GM10248 (cell line): ENCODE measurements around the gene CLSTN1.

ENCODE experiments used
- CTCF ChIA-PET: fragments of 300-600 bp; sonication (Branson Sonifier 250); formaldehyde crosslinking; extraction: SDS; loops from one replicate; lab custom pipeline; 2021; ENCODE audit warnings: antibody characterized with exemption; lab: Yijun Ruan, JAX
- POLR2A ChIA-PET: fragments of 350-650 bp; sonication (Branson Sonifier 250); formaldehyde crosslinking; extraction: SDS; loops from one replicate; lab custom pipeline; 2020; ENCODE audit warnings: antibody characterized with exemption; lab: Yijun Ruan, JAX
- DNase-seq: peaks from one replicate; pipeline ENCODE4 v3.0.0; 2012; ENCODE audit errors: extremely low spot score
- CTCF ChIP-seq: IDR thresholded peaks from 2 replicates; pipeline ENCODE4 v1.5.1; 2012; ENCODE audit warnings: mild to moderate bottlenecking, low read depth; ENCODE audit errors: extremely low read depth, missing control alignments, control extremely low read depth

Gene CLSTN1

GRCh38 chr1:9847269-9847668, 23.5 kb upstream of the CLSTN1 start:
- no peak for TF ChIP-seq CTCF
- POLR2A ChIA-PET, result no interaction called here
- CTCF ChIA-PET, result interaction anchor here (0.6 to 3.4 kb wide), 7 partner anchors 13 to 232 kb away, joined by 3 to 10 read pairs (median 3); no protein-coding TSS in a partner anchor
- no peak for DNase-seq

- CTCF ChIA-PET, result interaction anchor here (0.6 to 3.4 kb wide), 6 partner anchors 13 to 231 kb away, joined by 3 to 10 read pairs (median 4); no protein-coding TSS in a partner anchor
- POLR2A ChIA-PET, result no interaction called here
- TF ChIP-seq CTCF, result no peak
- no peak for DNase-seq
These were observed 22.9 kb upstream of the CLSTN1 start for GRCh38 chr1:9846611-9847171.

GRCh38 chr1:9845914-9846313, 22.1 kb upstream of the CLSTN1 start:
- POLR2A ChIA-PET, result no interaction called here
- no peak for TF ChIP-seq CTCF
- CTCF ChIA-PET, result no interaction called here
- no peak for DNase-seq

- DNase-seq, result no peak
- CTCF ChIA-PET, result no interaction called here
- POLR2A ChIA-PET, result no interaction called here
- no peak for TF ChIP-seq CTCF
These were observed 21.0 kb upstream of the CLSTN1 start for GRCh38 chr1:9844756-9845155.

- DNase-seq, result no peak
- ChIA-PET CTCF (no interaction called here), POLR2A (no interaction called here)
- no peak for TF ChIP-seq CTCF
These were observed 20.3 kb upstream of the CLSTN1 start for GRCh38 chr1:9844106-9844505.

- CTCF ChIA-PET, result interaction anchor here (1.4 to 2.3 kb wide), 2 partner anchors 10 to 25 kb away, joined by 3 to 7 read pairs; no protein-coding TSS in a partner anchor
- POLR2A ChIA-PET, result no interaction called here
- DNase-seq, result no peak
- no peak for TF ChIP-seq CTCF
These were observed 19.8 kb upstream of the CLSTN1 start for GRCh38 chr1:9843576-9843945.
